TTC549 (cell line): ENCODE measurements around the gene ADAMTSL1.

ENCODE experiments used
- FAIRE-seq: peaks from 2 replicates; lab custom pipeline; 2012; peaks lifted over from hg19 to GRCh38; lab: Jason Lieb, UNC

Gene ADAMTSL1

DNA sequence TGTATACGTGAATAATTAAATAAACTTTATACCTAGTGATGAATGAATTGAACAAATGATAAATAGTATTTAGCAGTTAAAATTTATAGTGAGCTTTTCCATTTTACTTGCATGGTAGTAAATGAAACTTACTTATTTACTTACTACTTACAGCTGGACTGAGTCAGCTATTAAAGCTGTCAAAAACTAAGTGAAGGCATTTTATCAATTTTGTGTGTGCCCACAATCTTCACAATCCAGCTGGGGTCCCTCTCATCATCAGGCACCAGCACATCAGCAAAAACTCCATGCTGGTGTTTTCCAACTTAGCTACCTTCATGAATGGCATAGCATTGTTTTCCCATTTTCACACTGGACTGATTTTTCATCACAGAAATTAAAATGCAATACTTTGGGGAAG lies 478.0 kb downstream of the ADAMTSL1 start:
- no peak for FAIRE-seq

DNA sequence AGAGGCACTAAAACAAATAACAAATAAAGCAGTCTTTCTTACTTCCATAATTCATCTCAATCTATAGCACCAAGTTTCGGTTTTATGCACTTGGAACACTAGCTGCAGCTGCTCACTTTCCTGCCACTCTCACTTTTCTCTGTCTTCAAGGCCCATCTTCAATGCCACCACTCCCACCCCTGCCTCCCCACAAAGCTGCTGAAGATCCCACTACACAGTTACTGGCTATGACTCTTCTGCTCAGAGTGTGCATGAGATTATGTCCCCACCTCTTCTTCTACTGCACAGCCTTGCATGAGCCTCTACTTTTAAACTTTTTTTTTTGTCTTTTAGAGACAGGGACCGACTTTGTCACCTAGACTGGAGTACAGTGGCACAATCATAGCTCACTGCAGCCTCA lies 481.7 kb downstream of the ADAMTSL1 start:
- no peak for FAIRE-seq
